NCI-H226 (cell line): ENCODE data around the gene ALCAM.
"Not testable (repeated sequence)": the region's sequence is repeated elsewhere in the genome, so short reads cannot be mapped to it uniquely, and the experiment has no call there.

Experiments
- DNase-seq: peaks from one replicate; pipeline ENCODE4 v3.0.0-alpha.2; 2015

ALCAM gene

DNA sequence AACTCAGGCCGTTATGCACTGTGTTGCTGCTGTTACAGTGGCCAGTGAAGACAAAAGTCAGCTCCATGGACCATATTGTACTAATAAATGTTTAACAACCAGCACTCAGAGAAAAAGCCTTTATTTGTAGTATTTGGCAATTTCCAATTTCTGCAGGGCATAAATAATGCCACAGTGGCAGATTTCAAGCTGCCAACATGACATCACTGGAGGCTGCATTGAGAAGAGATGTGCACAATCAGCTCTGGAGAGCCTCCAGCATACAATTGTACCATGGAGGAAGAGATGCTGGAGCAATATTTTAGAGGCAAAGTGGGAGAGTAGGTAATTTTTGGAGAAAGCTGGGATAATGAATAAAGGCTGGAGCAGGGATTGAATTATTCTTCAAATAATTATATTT, 9.7 kb upstream of the ALCAM start:
- no peak for DNase-seq

DNA sequence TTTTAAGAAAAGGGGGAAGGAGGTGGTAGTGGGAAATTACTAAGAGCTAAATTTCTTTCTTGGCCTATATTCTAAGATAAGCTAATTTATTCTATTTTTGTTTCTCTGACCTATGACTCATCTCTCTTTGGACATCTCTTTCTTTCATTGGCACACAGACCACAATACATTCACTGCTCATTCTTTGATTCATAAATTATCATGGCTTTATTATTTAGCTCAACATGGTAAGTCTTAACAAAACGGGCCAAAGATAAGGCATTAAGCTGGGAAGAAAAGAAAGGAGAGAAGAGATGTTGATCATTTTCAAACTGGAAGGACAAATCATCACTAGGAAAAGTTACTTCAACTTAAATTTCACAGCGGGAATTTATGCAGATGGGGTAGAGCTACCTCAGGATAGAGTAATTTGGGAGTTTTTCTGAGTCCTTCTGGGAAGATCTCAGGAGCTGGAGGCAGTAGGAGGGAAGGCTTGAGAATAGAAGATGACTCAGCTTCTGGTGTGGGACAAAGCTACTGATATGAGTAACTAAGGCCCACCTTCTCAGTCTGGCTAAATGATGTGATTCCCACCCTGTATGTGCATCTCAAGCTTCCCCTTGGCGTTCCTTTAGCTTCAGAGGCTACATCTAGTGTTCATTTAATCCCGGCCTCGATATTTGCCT, 7.5 kb upstream of the ALCAM start:
- DNase-seq = peak; percentile 86

DNA sequence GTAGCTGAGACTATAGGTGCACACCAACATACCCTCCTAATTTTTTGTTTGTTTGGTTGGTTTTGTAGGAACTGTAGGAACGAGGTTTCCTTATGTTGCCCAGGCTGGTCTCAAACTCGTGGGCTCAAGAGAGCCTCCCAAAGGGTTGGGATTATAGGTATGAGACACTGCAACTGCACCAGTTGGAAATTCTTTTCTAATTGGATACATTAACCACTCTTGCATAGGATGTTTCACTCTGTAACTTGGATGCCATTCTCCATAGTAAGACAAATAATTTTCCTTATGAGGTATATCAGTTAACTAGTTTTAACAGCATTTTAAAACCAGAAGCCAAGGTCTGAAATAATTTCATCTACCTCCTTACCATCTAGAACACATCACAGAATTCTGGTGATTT, 6.7 kb upstream of the ALCAM start:
- no peak for DNase-seq

DNA sequence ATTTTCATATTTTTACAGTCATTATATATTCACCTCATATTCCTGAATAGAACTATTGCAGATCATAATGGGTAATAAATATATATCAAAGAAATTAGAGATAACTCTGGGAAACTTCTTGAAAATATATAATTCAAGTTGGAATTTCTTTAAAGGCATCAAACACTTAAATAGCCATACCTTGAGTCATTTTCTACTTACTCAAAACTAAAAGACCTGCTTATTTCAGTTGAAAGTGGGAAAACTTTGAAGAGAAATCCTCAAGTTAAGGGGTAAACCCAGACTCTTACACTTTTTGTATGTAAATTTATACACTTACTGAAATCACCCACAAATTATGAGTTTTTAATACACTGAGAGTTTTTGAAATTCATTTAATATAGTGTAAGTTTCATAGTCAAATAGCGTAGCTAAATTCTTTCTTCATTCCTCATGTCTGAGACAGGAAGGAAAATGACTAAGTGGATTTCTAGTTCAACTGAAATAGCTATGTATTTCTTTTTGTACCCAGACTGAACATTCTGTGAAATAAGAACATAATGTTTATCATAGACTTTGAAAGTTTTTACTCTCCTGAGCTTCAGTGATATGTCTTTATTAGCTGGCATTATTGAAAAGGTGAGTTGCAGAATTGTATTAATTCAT, 4.6 kb upstream of the ALCAM start:
- DNase-seq = peak; percentile 55

DNA sequence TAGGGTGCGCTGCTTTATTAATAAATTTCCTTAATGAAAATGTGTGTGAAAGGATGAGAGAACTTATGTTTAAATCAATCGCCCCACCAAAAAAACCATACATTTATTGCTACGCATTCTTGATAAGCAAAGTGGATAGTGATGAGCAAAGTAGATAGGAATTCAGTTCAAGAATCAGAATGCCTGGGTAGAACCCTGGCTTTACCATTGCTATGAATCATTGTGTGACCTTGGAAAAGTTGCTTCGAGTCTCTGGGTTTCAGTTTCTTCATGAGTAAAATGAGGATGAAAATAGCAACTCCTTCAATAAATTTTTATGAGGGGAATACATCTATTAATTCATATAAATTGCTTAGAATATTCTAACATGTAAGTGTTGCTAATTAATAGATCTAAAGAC, 2.6 kb upstream of the ALCAM start:
- peak; percentile 78 for DNase-seq

DNA sequence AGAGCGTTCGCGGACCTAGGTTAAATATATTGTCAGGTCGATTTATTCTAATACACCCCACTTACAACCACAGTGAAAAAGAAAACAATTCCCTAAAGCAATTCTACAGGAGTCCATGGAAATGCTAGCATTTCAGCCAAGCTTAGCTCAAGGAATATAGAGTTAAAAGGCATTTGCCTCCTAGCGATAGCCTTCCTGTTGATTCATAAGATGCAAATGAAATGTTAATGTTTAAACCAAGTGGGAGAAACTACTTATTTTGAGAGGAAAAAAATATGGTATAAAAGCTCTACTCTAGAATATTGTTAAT, 1.7 kb upstream of the ALCAM start:
- no peak for DNase-seq

DNA sequence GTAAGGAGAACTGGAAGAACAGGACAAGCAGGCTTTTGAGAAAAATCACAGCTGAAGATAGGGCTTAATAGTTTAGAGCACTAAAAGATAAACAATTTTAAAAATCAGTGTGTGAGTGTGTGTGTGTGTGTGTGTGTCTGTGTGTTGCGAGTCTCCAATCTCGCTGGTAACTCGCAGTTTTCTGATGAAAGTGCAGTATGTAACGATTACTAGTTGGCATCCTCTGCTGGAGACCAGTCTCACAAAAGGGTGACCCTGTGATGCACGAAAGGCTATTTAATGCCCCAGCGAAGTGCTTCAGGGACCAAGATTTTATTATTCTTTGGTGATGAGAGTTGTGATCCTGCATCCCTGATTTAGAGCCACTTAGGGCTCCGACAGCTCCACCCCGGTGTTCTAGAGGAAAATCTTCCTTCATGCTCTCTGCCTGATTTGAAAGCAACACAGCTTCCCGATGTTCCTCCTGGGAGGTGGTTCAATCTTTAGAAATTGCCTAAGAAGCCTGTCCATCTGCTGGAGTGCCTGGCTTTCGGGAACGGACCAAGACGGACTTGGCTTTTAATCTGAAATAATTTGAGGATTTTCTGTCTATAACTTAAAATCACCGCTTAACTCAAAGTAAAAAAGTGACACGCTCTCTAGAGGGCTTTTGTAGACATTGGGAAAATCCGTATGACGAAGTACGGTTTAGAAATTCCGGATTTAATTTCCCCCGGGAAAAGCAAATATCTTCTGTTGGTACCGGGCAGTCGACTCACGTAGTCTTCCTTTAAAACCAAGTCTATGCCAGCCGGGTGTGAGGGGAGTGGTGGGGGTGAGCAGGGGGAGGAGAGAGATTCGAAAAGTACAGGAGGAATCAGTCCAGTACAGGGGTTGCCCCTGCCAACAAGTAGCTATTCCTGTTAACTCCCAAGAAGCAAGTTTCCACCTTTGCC, 1.1 kb upstream of the ALCAM start:
- DNase-seq = no peak

DNA sequence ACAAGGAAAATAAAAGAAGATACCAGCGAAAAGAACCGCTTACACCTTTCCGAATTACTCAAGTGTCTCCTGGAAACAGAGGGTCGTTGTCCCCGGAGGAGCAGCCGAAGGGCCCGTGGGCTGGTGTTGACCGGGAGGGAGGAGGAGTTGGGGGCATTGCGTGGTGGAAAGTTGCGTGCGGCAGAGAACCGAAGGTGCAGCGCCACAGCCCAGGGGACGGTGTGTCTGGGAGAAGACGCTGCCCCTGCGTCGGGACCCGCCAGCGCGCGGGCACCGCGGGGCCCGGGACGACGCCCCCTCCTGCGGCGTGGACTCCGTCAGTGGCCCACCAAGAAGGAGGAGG, 325 bp downstream of the ALCAM start:
- DNase-seq = no peak

DNA sequence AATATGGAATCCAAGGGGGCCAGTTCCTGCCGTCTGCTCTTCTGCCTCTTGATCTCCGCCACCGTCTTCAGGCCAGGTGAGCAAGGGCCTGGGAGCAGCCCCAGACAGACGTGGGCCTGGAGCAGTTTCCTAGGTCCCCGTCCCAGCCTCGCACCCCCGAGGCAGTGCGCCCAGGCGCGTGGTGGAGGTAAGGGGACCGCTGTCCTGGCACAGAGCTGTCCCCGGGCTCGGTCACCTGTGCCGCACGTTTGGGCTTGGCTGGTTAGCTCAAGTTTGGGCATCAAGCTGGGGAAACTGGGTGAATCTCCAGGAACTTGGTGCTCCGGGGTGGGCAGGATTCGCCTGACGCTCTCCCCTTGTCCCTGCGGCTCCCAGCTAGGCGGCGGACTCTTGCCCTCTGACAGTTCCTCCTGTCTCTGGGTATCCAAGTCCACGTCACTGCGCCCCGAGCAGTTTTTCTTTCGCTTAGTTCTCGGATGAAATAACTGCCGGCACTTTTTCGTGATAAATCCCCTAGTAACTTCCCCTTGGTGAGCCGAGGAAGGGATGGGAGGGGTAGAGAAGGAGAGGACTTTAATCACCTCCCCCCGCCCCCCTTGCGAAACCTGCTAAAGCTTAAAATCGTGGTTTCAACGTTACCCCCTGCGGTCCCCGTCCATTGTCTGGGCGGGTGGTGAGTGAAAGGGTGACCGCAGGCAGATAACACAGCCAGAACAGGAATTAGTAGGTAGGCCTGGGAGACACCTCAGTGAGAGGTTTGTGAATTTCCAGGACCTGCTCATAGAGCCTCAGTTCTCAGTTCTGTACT, 901 bp downstream of the ALCAM start:
- DNase-seq = peak; percentile 91

DNA sequence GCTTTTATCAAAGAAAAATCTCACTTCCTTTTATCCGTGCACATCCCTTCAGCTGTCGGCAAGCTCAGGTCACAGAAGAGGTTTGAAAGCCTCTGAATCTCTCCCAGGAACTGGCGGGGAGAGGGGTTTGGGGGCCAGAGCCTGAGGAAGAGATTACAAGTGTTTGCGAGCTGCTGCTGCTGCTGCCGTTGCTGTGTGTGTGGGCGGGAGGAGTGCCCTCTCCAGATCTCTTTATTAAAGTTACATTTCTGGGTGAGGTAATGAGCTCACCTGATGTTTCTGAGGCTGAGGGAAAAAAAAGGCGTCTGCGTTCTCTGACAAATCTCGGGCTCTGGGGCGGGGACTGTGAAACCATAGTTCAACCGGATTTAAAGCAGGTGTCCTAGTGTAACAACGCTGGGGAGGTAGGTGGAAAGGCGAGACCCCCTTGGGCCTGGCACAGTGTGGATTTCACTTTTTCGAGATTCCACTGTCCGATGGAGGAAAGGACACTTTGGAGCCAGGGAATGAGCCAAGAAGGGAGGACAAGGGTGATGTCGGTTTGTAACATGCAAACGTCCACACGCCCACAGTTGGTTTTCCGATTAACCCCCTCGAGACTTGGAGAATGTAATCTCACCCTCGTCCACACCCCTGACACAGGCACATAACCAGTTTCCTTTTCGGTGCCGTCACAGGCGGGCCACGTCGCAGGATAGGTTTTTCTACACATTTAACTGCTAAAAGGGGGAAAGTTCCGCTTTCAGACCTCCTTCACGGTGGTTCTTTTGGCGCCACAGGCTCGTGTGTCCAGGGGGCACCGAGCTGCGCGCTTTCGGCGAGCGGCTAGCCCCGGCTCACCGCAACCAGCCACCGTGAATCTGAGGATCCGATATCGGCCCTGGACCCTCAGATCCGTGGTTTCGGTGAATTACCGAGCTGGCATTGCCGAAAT, 2.1 kb downstream of the ALCAM start:
- peak; percentile 81 for DNase-seq

DNA sequence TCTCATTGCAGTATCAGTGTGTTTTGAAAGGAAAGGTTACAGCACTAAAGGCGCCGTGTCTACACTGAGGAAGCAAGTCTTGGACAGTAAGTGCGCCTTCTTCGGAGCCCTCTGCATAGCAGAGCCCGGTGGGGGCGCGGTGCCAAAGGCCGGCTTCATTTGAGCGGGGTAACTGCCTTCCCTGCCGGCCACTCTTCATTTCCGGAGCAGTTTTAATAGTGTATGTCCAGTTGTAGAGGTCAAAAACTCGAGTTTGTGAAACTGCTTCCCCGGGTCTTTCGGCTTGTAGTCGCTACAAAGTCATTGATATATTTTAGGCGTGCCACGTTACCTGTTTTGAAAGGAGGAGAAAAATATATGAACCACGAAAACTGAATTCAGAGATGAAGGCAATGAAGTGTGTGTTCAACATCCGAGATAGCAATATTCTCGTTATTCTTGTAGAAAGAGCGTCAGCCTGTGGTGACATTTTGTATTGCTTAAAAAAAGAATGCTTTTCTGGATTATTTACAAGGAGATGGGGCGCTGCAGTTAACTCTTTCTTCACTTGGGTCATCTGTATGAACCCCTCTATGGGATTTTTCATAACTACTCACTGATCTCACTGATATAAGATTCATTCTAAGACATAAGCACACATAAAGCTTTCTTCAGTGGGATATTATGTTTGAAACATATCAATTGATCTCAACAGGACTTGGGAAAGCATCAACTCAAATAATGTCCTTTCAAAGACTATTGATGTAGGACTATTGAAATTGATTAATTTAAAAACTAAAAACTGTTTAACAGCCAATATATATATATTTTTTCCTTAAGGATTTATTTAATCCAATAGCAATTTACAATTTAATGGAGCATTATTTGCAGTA, 3.0 kb downstream of the ALCAM start:
- peak; percentile 61 for DNase-seq

DNA sequence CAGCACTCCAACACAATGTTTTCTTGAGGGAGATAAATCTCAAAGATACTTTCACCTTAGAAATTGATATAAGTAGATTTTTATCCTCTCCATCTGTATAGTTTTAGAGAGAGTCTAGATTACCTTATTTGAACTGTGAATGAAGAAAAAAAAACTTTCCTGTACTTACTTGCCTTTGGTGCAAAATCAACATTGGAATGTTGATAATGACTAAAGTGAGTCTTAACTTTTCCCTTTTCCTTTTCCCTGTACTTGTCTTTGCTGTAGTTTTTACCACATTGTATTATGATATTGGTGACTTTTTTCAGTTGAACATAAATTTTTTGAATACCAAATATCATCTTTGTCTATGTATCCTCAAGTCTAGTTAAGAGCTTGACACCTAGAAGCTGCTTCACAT, 6.7 kb downstream of the ALCAM start:
- no peak for DNase-seq

DNA sequence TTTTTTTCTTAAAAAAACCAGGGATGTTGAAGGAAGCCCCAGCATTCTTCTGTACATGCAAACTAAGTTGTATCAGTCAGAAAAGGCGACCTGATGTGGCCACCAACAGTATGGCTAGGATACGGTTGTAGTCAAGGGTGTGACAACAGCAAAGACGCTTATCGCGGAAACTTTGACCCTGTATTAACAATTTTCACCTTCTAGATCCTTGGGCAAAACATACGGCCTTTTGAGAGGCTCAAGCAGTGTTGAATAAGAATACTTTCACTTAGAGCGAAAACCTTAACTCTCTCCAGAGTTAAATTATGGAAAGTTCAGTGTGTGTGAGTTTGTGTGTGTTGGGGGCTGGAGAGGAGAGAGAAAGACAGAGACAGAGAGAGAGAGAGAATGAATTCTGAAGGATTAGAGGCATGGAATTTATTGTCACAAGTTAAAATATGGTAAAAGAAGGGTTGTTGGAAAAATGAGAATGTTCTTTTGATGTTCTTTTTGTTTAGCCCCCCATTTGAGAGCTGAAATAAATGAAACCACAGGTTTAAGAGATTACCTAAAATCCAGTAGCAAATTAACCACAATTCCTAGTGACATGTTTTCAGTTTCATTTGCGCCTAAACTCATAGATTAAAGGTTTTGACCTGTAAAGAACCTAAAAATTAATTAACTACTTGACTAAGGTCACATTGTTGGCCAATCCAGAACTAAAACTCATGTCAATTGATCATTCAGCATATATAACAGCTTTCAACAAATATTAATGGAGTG, 9.2 kb downstream of the ALCAM start:
- no peak for DNase-seq

DNA sequence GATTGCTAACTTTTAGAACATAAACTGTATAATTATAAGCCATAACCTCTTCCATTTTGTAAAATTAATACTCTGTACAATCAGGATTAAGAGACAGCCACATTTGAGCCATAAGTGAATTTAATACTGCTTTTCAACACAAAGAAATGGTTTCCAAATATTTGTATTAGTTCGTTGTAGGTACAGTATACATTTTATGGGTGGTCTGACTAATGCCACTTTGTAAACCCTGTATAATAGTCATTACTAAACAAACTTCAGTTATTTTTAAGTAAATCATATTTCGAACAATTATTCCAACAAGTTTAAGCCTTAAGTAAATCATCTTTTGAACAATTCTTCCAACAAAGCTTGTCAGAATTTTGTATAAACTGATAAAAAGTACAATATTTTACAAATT, 11.0 kb downstream of the ALCAM start:
- no peak for DNase-seq

DNA sequence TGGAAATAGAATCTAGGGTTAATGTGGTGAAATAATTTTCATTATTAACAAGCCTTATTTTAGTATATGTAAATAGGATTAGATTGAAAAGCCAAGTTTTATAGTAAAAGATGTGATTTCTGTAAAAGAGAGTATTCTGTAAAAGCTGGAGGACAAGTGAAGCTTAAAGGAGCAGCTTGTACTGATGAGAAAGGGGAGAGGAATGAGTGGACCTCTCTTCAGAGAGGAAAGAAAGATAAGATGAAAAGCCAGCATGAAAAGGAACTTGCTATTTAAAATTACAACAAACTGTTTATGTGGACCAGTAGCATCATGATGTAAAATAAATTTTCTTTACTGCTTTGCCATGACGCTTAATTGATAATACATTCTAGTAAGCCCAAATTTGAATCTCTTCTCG, 18.5 kb downstream of the ALCAM start:
- DNase-seq = no peak

DNA sequence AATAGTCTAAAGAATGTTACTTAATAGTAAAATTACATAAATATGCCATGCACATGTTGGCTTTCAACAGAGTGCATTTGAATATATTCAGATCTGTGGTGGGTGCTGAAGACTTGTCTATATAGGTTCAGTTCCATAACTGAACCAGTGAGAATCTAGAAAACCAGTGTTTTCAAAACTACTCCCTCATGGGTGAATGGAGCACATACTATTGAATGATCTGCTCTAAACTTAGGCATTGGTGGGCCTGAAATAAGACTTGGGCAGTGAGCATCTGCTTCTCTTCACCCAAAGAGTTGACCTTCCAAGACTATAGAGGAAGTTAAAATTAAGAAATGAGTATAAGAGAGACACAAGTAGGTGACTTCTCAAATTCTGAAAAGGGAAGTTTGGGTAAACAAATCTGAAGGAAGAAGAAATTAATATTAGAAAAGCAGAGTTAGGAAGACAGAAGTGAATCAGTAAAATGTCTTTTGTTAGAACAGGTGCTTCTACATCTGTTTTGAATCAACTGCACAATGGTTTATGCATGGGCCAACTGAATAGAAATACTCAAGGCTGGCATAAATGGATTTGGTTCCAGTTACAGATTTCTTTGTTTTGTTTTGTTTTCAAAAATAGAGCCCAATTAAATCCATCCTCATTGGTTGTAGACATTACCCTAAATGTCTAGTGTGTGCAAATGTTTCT, 19.3 kb downstream of the ALCAM start:
- DNase-seq = no peak

DNA sequence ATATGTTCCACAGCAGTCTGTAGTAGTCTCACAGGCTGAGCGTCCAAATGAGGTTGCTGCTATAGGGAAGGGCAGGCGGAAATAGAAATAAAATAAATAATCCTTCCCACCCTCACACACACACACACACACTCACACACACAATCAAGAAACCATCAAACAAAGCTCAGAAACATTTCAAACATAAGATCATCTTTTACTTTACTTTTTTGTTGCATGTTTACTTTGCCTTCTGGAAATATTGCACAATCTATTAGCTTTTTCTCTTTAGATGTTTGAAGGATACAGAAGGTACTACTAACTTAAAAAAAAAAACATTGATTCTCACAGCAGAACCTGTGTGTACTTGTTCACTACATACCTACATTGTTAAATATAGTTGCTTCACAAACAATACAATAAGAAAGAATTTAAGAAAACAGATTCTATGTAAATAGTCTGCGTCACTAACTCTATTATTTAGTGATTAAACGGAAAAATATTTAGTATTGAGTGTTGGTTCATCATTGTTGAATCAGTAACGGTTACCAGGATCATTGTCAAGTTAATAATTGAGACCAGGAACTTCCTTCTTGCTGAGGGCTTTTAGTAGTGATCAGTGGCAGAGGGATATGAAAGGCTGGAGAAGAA, 20.5 kb downstream of the ALCAM start:
- DNase-seq = no peak

DNA sequence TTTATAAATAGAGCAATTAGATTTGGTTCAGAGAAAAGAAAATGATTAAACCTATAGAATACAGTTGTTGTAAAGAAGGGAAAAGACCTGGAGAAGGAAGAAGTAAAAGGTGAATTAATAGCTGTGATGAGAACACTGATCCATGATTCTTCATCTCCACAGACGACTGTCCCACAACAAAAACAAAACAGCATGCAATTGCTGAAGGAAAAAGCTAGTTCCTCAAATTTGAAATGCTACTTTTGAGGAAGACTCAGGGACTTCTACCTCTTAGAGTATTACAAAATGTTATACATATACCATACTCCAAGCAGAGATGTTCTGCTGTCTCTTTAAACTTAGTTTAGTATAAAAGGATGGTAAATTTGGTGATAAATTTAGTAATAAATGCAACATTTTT, 21.5 kb downstream of the ALCAM start:
- no peak for DNase-seq

DNA sequence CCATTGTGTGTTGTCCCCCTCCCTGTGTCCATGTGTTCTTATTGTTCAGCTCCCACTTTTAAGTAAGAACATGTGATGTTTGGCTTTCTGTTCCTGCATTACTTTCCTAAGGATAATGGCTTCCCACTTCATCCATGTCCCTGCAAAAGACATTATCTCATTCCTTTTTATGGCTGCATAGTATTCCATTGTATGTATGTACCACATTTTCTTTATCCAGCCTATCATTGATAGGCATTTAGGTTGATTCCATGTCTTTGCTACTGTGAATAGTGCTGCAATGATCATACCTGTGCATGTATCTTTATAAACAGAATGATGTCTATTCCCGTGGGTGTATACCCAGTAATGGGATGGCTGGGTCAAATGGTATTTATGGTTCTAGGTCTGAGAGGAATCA, 23.1 kb downstream of the ALCAM start:
- DNase-seq = not testable (repeated sequence)
